SJSA1 (cell line): ENCODE data around the gene RHOD. TPM values are rescaled to one million over a fixed set of nuclear protein-coding genes. Genes with fewer than 3 reads are reported as not detected.

Experiments
- DNase-seq, 2 experiments: peaks; one replicate each; pipeline ENCODE4 v3.0.0-alpha.2; 2015 to 2020; ENCODE audit warnings: low spot score in 2 of 2, low read depth in 1 of 2
- H3K27ac ChIP-seq: fragments of 250-450 bp; sonication (Bioruptor Pico); 2 replicates; pipeline ENCODE4 v1.5.1; 2020; ENCODE audit warnings: mild to moderate bottlenecking, moderate library complexity
- H3K27me3 ChIP-seq: fragments of 250-450 bp; sonication (Bioruptor Pico); replicated peaks from 2 replicates; pipeline ENCODE4 v1.5.1; 2020; ENCODE audit warnings: mild to moderate bottlenecking, moderate library complexity
- H3K36me3 ChIP-seq: fragments of 250-450 bp; sonication (Bioruptor Pico); 2 replicates; pipeline ENCODE4 v1.5.1; 2020; ENCODE audit warnings: mild to moderate bottlenecking
- H3K4me1 ChIP-seq: fragments of 250-450 bp; sonication (Bioruptor Pico); replicated peaks from 2 replicates; pipeline ENCODE4 v1.6.1; 2021; ENCODE audit warnings: mild to moderate bottlenecking
- H3K4me3 ChIP-seq: fragments of 250-450 bp; sonication (Bioruptor Pico); 2 replicates; pipeline ENCODE4 v1.5.1; 2020; ENCODE audit warnings: mild to moderate bottlenecking
- H3K9me3 ChIP-seq: fragments of 250-450 bp; sonication (Bioruptor Pico); replicated peaks from 2 replicates; pipeline ENCODE4 v1.5.1; 2020; ENCODE audit warnings: mild to moderate bottlenecking
- total RNA-seq: library from RNA; depleted of rRNA; stranded (reverse); fragments of >200 nt; shearing (Covaris generic); gene quantifications from 2 replicates; pipeline ENCODE4 v1.2.3, GENCODE V29; 2014

RHOD gene
- total RNA-seq, 1 experiment from 2014 or later = not detected

GRCh38 chr11:67095214-67095507 lies 38.5 kb downstream of the RHOD start:
- H3K27me3 ChIP-seq = no peaks in the 10 kb centered on the region
- DNase-seq = no peak
- no peak overlapping the region for H3K4me3 ChIP-seq
- no peaks in the 10 kb centered on the region for H3K4me1 ChIP-seq
- no peaks in the 10 kb centered on the region for H3K9me3 ChIP-seq
- no peaks in the 10 kb centered on the region for H3K36me3 ChIP-seq
- no peak overlapping the region for H3K27ac ChIP-seq

GRCh38 chr11:67098799-67099429 lies 42.3 kb downstream of the RHOD start:
- H3K36me3 ChIP-seq = no peaks in the 10 kb centered on the region
- H3K27me3 ChIP-seq = no peaks in the 10 kb centered on the region
- no peaks in the 10 kb centered on the region for H3K4me1 ChIP-seq
- DNase-seq = no peak
- no peak overlapping the region for H3K4me3 ChIP-seq
- no peak overlapping the region for H3K27ac ChIP-seq
- no peaks in the 10 kb centered on the region for H3K9me3 ChIP-seq

DNA sequence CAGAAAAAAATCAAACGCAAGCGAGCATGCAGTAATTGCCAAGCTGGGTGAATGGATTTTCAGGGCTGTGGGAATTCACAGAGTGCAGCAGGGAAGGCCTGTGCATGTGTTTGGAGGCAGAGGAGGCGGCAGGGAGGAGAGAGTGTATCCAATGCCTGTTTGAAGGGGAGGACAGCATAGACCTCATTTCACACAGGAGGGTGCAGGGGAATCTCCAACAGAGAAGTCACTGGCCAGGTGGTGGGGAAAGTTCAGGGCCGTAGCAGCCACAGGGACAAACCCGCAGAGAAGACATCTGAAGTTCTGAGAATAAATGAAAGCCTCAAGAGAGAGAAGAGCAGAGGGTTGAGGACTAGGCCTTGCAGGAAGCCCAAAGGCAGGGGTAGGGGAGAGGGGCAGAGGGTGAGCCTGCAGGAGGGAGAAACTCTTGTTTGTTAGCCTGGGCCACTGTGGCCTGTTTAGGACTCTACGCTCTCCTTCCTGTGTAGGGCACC lies 43.2 kb downstream of the RHOD start:
- no peak overlapping the region for H3K4me3 ChIP-seq
- no peaks in the 10 kb centered on the region for H3K27me3 ChIP-seq

DNA sequence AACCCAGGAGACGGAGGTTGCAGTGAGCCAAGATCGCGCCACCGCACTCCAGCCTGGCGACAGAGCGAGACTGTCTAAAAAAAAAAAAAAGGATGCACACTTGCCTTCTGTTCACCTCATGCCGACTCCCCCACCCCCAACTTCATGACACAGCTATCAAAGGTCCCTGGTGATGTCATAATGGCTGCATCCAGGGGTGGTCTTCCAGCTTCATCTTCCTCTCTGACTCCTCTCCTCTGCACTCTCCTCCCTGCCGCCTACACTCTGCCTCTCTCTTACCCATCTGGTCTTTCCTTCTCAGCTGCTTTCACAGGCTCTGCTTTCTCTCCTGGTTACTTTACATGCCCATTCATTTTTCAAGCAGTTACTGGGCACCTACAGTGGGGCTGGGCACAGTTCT lies 46.0 kb downstream of the RHOD start:
- no peaks in the 10 kb centered on the region for H3K36me3 ChIP-seq
- no peaks in the 10 kb centered on the region for H3K27me3 ChIP-seq
- H3K27ac ChIP-seq = no peak overlapping the region
- DNase-seq = no peak
- no peaks in the 10 kb centered on the region for H3K4me1 ChIP-seq
- H3K4me3 ChIP-seq = no peak overlapping the region
- no peaks in the 10 kb centered on the region for H3K9me3 ChIP-seq

More for the DNA sequence above, 43.2 kb downstream of the RHOD start:
- Histone ChIP-seq H3K36me3 (no peaks in the 10 kb centered on the region), H3K4me1 (no peaks in the 10 kb centered on the region), H3K27ac (no peak overlapping the region), H3K9me3 (no peaks in the 10 kb centered on the region)
- no peak for DNase-seq

DNA sequence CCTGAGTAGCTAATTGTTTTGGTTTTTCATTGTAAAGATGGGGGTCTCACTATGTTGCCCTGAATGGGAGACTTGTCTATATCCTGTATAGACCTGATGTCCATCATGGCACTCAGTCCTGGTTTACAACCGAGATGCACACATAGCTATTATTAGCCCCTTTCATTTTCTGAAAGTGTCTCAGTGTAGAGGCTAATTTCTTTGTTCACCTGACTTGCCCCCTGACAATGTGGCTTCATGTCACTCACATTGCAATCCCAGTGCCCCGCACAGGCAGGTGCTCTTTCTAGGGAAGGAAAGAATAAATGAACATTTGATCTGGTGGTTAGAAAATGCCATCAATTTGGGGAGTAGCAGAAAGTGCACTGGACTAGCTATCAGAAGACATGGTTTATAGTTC lies 49.3 kb downstream of the RHOD start:
- H3K36me3 ChIP-seq = no peaks in the 10 kb centered on the region
- H3K27ac ChIP-seq = no peak overlapping the region
- H3K4me1 ChIP-seq = no peaks in the 10 kb centered on the region
- DNase-seq = no peak
- no peaks in the 10 kb centered on the region for H3K27me3 ChIP-seq
- H3K9me3 ChIP-seq = no peaks in the 10 kb centered on the region
- H3K4me3 ChIP-seq = no peak overlapping the region

- H3K4me3 ChIP-seq = no peak overlapping the region
- H3K9me3 ChIP-seq = no peaks in the 10 kb centered on the region
- no peak for DNase-seq
- H3K4me1 ChIP-seq = no peaks in the 10 kb centered on the region
- no peak overlapping the region for H3K27ac ChIP-seq
- H3K36me3 ChIP-seq = no peaks in the 10 kb centered on the region
- peaks cover 5% of the 10 kb centered on the region; the same call in 1 of the 2 replicates for H3K27me3 ChIP-seq
Observed at GRCh38 chr11:67111261-67111660, 54.6 kb downstream of the RHOD start.

- Histone ChIP-seq H3K4me1 (peaks cover 17% of the 10 kb centered on the region), H3K27me3 (peaks cover 5% of the 10 kb centered on the region; the same call in 1 of the 2 replicates), H3K27ac (no peak overlapping the region), H3K9me3 (no peaks in the 10 kb centered on the region), H3K36me3 (no peaks in the 10 kb centered on the region), H3K4me3 (no peak overlapping the region)
- no peak for DNase-seq
Observed at GRCh38 chr11:67113231-67113721, 56.6 kb downstream of the RHOD start.

GRCh38 chr11:67114275-67114896 lies 57.7 kb downstream of the RHOD start:
- DNase-seq = no peak
- Histone ChIP-seq H3K27me3 (peaks cover 5% of the 10 kb centered on the region; the same call in 1 of the 2 replicates), H3K4me1 (peaks cover 20% of the 10 kb centered on the region), H3K27ac (no peak overlapping the region), H3K4me3 (no peak overlapping the region), H3K36me3 (peaks cover 3% of the 10 kb centered on the region), H3K9me3 (peaks cover 3% of the 10 kb centered on the region)

DNA sequence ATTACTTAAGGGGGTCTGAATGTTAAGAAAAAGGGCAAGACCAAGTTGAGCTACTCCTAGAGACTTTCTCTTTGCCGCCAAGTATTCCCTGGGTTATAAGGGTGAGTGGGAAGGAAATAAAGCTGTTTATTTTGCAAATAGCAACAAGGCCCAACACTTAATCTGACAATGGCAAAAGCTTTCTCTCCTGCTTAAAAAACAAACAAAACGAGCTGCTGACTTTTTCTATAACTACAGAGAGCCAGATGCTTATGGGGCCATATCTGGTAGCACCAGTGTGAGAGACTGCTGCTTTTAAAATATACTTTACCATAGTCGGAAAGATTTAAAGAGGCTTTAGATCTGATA lies 60.1 kb downstream of the RHOD start:
- H3K27me3 ChIP-seq = peaks cover under 1% of the 10 kb centered on the region; the same call in 1 of the 2 replicates
- H3K9me3 ChIP-seq = peaks cover 3% of the 10 kb centered on the region
- H3K36me3 ChIP-seq = peaks cover 9% of the 10 kb centered on the region
- peaks cover 22% of the 10 kb centered on the region for H3K4me1 ChIP-seq
- DNase-seq = peak in 1 of 2 experiments; percentile 49
- H3K27ac ChIP-seq = no peak overlapping the region
- H3K4me3 ChIP-seq = no peak overlapping the region

GRCh38 chr11:67117176-67117575 lies 60.5 kb downstream of the RHOD start:
- Histone ChIP-seq H3K27ac (no peak overlapping the region), H3K27me3 (no peaks in the 10 kb centered on the region), H3K4me3 (no peak overlapping the region), H3K9me3 (peaks cover 3% of the 10 kb centered on the region), H3K4me1 (peaks cover 25% of the 10 kb centered on the region), H3K36me3 (peaks cover 14% of the 10 kb centered on the region)
- DNase-seq = no peak

- H3K27me3 ChIP-seq = no peaks in the 10 kb centered on the region
- peaks cover 17% of the 10 kb centered on the region for H3K36me3 ChIP-seq
- no peak overlapping the region; the same call in 1 of the 2 replicates for H3K4me3 ChIP-seq
- no peak overlapping the region for H3K27ac ChIP-seq
- H3K4me1 ChIP-seq = peaks cover 25% of the 10 kb centered on the region
- H3K9me3 ChIP-seq = peaks cover 3% of the 10 kb centered on the region
- DNase-seq = no peak
Observed at GRCh38 chr11:67117672-67118180, 61.1 kb downstream of the RHOD start.

- H3K27me3 ChIP-seq = no peaks in the 10 kb centered on the region
- H3K9me3 ChIP-seq = peaks cover 3% of the 10 kb centered on the region
- H3K4me3 ChIP-seq = peak overlapping the region; percentile 36
- peak overlapping the region; percentile 89 for H3K27ac ChIP-seq
- peaks cover 25% of the 10 kb centered on the region for H3K4me1 ChIP-seq
- DNase-seq = peak in 1 of 2 experiments; percentile 62
- peaks cover 21% of the 10 kb centered on the region for H3K36me3 ChIP-seq
Observed at GRCh38 chr11:67118181-67118766, 61.6 kb downstream of the RHOD start.

DNA sequence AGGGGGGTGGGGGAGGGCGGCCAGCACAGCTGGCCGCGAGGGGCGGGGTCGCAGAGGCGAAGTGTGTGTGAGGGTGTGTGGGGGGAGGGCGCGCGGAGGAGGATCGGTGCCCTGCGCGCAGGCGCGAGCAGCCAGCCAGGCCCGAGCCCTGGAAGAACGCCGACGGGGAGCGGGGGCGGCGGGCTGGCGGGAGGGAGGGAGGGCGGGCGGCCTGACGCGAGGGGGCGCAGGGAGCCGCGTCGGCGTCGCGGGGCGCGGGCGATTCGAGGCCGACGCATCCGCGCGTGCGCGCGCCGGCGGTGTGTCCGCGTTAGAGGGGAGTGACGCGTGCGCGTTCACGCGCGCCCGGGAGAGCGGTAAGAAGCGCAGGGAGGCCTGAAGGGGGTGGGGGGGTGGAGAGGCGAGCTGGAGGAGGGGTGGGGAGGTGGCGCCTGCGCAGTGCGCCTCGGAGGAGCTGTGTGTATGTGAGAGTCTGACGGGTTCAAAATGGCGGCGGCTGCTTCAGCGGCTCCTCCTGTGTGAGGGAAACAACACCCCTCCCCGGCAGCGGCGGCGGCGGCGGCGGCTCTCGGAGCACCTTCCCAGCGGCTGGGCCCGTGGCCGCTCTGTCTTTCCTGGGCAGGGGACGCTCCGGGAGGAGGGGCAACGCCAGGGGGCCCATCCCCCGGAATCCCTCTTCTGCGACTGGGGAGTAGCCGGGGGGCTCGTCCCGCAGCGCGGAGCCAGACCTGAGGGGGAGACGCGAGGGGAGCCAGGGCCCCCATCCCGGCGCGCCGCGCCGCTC lies 62.3 kb downstream of the RHOD start, which contains the start of gene KDM2A:
Gene KDM2A, plus strand, starts transcription at position 463 of the 784 bp plus-strand sequence. CDS start 2,054 bp downstream, outside the sequence.
- peaks cover 28% of the 10 kb centered on the region for H3K36me3 ChIP-seq
- H3K27ac ChIP-seq = peak within 1 kb of the TSS; percentile 89
- peak within 1 kb of the TSS; percentile 99 for H3K4me3 ChIP-seq
- H3K9me3 ChIP-seq = peaks cover 3% of the 10 kb centered on the region
- DNase-seq = peak; percentile 99 to 100
- H3K27me3 ChIP-seq = no peaks in the 10 kb centered on the region
- peaks cover 25% of the 10 kb centered on the region for H3K4me1 ChIP-seq
